NOMO-1 treated with dmso at 0.1 percent for 144 hours (cell line): ENCODE results near the gene BLVRA.
A peak's percentile ranks its signal among the peaks of the same experiment; 100 is the strongest.
"Not testable (repeated sequence)": the region's sequence is repeated elsewhere in the genome, so short reads cannot be mapped to it uniquely, and the experiment has no call there.

Experiments
- DNase-seq: peaks from one replicate; lab custom pipeline; 2025; ENCODE audit not compliant: unreplicated experiment; lab: John Stamatoyannopoulos, UW

The BLVRA gene

GRCh38 chr7:43758029-43758821 lies at the start of gene BLVRA:
Gene BLVRA (plus strand): TSS chr7:43758680. CDS start chr7:43771159, 12,479 bp downstream.
- peak; percentile 58 for DNase-seq

GRCh38 chr7:43711503-43711902 lies 47.0 kb upstream of the BLVRA start:
- no peak for DNase-seq

GRCh38 chr7:43715966-43716365 lies 42.5 kb upstream of the BLVRA start:
- DNase-seq = not testable (repeated sequence)

- no peak for DNase-seq
These were observed 41.9 kb upstream of the BLVRA start for GRCh38 chr7:43716598-43716997.

GRCh38 chr7:43721193-43721806 lies 37.2 kb upstream of the BLVRA start:
- no peak for DNase-seq

- no peak for DNase-seq
These were observed 35.5 kb upstream of the BLVRA start for GRCh38 chr7:43723007-43723341.

GRCh38 chr7:43725251-43725650 lies 33.2 kb upstream of the BLVRA start:
- no peak for DNase-seq

GRCh38 chr7:43726466-43726865 lies 32.0 kb upstream of the BLVRA start:
- DNase-seq = no peak

- DNase-seq = no peak
These were observed 31.5 kb upstream of the BLVRA start for GRCh38 chr7:43727003-43727402.

GRCh38 chr7:43727494-43727893 lies 31.0 kb upstream of the BLVRA start:
- DNase-seq = no peak

GRCh38 chr7:43729214-43729923 lies 29.1 kb upstream of the BLVRA start, which contains the start of gene COA1:
Gene COA1 (minus strand): TSS chr7:43729523. CDS start chr7:43648614, 80,909 bp downstream.
- peak; percentile 71 for DNase-seq

GRCh38 chr7:43729924-43730248 lies 28.6 kb upstream of the BLVRA start:
- no peak for DNase-seq

GRCh38 chr7:43731494-43731893 lies 27.0 kb upstream of the BLVRA start:
- not testable (repeated sequence) for DNase-seq

GRCh38 chr7:43734575-43735332 lies 23.7 kb upstream of the BLVRA start:
- DNase-seq = not testable (repeated sequence)

- DNase-seq = no peak
These were observed 23.1 kb upstream of the BLVRA start for GRCh38 chr7:43735403-43735801.

GRCh38 chr7:43735802-43736603 lies 22.5 kb upstream of the BLVRA start:
- no peak for DNase-seq

- DNase-seq = no peak
These were observed 20.9 kb upstream of the BLVRA start for GRCh38 chr7:43737467-43738127.

GRCh38 chr7:43742692-43743091 lies 15.8 kb upstream of the BLVRA start:
- DNase-seq = no peak

- peak; percentile 51 for DNase-seq
These were observed 11.0 kb upstream of the BLVRA start for GRCh38 chr7:43747328-43748105.
